PC-9 (cell line): Measurements from ENCODE around the gene GJB4.

Experiments used
- CTCF ChIP-seq: fragments of 200-600 bp; sonication (generic); conservative IDR thresholded peaks from 2 replicates; pipeline ENCODE4 v1.6.1; 2017; ENCODE audit warnings: mixed run types, antibody characterized with exemption, mild to moderate bottlenecking, moderate library complexity
- EZH2 ChIP-seq: fragments of 200-600 bp; sonication (generic); IDR thresholded peaks from 2 replicates; pipeline ENCODE4 v1.8.0; 2017; ENCODE audit warnings: antibody characterized with exemption, low read depth

- TF ChIP-seq CTCF = no peak
- TF ChIP-seq EZH2 = no peak
Observed at GRCh38 chr1:34761776-34762307, 2.3 kb downstream of the GJB4 start.
